HG02571 (cell line): Measurements from ENCODE around the gene MRC2.

Source experiments
- ATAC-seq: cut with Tn5 transposase; IDR thresholded peaks from one replicate; pipeline ENCODE4 v1.9.1; 2021; ENCODE audit warnings: mild to moderate bottlenecking, moderate library complexity; ENCODE audit not compliant: unreplicated experiment

MRC2 gene

DNA sequence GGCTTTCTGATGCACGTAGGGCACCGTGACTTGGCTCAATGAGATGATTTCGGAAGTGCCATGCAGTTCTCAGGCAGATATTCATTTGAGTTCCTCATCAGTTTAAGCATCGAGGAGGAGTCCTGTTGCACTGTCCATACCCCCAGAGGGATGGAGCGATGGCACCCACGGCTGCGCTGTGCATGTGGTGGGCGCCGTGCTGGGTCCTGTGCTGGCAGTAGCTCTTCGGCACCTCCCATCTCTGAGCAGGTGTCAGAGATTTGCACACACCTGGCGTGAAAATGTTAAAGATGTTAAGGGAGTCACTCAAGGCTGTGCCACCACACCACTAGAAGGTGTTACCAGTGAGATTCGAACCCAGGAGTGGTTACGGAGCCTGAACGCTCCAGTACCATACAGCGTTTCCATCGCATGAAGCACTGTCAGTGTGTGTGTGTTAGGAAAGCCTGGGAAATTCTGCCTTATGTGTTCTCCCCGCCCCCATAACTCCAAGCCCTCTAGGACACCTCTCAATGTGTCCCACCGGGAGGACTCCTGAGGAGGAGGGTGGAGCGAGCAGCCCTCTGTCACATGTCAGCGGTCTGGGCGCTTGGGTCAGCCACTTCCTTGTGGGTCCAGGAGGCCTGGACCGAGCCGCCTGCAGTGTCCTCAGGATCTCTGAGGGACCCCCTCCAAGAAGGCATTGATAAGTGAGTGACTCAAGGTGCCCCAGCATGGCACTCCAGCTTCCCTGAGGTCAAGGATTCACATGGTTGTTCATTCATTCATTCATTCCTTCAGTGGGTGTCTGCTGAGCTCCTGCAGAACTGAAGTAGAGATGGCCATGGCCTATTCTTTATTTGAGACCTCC lies 3.8 kb downstream of the MRC2 start:
- no peak for ATAC-seq

DNA sequence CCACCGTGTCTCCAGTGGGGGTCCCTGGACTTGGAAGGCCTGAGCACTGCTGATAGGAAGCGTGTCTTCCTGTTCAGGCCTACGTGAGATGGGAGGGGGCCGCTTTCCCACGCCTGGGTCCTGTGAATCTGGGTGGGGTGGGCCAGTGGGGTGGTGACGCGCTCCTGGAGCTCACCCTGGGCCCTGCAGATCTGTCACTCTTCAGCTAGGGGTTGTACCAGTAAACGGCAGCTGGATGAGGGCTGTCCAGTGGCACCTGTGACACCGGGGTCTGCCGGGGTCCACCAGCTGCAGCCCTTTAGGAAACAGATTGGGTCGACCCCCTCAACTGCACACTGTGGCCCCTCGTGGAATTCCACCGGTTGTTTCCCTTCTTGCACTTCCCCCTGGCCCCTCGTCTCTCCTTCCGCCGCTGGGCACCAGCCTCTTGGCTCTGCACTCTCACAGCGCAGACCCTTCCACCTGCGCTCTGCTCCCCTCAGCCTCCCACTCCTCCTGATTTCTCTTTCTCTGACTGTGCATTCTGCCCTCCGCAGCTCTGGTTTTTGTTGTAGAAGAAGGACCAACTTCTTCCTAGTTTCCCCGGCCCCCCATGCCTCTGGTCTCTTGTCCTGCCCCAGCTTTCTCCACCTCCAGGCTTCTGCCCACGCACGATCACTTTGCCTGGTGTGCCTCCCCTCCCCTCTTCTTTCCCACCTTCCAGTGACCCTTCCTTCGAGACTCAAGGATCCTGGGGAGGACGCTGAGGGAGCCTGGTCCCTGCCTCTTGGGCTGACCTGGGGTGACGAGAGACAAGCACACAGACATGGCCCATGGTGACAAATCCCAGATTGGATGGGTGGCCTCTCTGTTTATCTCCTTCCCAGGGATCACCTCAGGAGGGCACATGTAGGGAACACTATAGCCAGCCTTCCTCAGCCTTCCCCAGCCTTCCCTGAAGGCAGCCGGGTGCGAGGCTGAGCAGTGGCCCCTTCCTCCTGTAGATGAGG lies 4.8 kb downstream of the MRC2 start:
- no peak for ATAC-seq

DNA sequence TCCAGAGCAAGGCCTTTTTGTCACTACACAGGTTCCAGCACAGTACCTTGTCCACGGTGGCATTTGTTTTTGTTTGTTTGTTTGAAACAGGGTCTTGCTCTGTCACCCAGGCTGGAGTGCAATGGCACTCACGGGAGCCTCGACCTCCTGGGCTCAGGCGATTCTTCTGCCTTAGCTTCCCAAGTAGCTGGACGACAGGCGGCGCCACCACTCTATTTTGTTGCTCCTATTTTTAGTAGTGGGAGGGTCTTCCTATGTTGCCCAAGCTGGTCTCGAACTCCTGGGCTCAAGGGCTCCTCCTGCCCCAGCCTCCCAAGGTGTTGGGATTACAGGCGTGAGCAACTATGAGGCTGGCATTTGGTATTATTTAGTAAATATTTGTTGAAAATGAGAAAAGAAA lies 10.3 kb downstream of the MRC2 start:
- no peak for ATAC-seq

DNA sequence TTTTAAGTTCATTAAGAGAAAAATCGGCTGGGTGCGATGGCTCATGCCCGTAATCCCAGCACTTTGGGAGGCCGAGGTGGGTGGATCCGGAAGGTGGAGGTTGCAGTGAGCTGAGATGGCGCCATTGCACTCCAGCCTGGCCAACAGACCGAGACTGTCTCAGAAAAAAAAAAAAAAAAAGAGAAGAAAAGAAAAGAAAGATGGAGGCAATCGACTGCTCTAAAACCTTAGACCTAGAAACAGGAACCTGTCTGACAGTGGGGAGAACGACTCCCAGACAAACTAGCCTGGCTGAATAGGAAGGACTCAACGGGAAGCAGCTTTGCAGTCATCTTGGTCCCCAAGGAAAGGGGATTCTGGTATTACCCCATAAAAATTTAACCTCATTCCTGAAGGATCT lies 13.7 kb downstream of the MRC2 start:
- ATAC-seq, result no peak

DNA sequence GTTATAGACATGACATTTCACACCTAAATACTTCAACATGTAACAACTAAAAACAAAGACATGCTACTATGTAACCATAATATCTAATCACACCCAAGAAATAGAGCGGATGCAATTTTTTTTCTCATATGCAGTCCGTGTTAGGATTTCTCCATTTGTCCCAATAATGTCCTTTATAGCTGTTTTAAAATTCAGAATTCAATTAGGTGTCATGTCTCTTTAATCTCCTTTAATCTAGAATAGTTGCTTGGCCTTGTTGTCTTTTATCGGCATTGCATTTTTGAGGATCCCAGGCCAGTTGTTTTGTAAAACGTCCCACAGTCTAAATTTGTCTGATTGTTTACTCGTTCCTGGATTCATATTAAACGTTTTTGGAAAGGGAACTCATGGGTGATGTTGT lies 14.5 kb downstream of the MRC2 start:
- ATAC-seq, result no peak

DNA sequence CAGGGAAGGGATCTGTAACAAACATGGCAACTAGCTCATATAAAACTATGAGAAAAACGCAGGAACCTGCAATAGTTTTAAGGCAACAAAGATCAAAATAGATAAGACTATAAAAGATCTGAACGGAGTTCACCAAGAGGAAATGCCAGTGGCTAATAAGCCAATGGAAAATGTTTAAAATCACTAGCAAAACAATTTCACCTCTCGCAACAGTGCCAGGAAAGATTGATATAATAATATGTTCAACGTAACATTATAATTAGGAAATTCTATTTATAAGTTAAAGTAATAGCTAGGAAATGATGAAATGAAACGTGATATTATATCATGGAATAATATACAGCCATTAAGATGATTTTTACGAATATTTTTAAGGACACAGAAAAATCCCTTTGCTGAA lies 16.0 kb downstream of the MRC2 start:
- ATAC-seq, result no peak

DNA sequence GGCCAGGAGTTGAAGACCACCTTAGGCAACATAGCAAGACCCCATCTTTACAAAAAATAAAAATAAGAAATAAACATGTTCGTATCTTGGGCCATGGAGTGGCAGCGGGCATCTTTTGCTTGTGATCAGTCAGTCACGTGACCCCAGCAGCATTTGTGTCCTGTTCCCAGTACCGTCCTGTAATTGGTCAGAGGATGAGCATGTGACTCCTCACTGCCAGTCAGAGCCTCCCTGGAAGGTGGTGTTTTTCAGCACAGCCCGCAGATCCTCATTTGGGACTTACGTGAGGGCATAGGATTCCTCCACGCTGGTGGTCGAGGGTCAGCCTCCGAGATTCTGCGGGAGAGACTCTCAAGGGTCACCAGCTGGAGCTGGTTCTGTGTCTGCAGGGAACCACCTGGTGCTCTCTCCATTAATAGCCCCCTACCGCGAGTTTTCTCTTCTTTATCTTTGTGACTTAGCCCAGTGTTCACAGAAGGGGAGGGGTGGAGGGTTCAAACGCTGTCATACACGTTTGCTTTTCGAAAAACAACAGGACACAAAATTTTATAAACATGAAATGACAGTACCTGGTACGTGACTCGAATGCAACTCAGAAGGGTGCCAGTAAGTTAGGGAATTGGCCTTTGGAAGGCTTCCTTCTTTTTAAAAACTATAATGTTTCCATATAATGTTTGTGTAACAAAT lies 17.2 kb downstream of the MRC2 start:
- ATAC-seq, result no peak

DNA sequence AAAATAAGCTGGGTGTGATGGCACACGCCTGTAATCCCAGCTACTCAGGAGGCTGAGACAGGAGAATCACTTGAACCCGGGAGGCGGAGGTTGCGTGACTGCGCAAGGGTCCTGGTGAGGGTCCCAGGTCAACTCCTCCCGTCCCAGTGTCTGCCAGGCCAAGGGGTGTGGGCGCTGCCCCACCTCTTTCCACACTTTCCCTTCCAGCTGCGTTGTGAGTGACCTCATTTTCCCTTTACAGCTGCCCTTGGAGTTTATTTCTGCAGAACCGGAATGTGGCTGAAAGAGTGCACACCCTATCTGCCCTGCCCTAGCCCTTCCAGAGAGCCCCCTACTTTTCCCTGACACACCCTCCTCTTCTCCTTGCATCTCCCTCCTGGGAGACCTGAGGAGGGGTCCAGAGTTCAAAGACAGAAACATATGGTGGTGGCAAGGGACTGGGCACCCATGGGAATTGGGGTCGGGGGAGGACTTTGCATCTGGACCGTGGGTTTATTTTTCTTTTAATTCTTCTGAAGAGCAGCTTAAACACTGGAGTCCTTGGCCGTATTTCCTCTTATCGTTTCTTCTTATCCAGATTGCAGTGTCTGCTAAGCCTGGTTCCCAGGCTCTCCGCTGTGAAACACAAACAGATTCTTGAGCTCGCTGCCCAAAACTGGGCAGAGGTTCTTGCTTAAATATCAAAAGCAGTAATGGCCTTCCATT lies 20.9 kb downstream of the MRC2 start:
- no peak for ATAC-seq

DNA sequence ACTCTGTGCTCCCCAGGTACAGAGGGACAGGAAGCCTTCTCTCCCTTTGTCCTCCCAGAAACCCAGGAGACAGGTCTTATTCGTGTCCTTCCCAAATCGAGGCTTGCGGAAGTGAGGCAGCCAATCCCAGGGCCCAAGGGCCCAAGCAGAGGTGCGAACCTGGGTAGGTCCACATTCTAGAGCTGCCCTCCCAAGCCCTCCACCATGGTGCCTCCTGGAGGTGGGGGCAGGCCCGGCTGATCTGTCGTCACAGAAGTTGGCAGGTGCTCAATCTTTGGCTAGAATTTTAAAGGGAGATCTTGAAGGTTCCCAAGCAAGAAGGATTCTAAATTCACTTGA lies 21.5 kb downstream of the MRC2 start:
- ATAC-seq, result no peak

DNA sequence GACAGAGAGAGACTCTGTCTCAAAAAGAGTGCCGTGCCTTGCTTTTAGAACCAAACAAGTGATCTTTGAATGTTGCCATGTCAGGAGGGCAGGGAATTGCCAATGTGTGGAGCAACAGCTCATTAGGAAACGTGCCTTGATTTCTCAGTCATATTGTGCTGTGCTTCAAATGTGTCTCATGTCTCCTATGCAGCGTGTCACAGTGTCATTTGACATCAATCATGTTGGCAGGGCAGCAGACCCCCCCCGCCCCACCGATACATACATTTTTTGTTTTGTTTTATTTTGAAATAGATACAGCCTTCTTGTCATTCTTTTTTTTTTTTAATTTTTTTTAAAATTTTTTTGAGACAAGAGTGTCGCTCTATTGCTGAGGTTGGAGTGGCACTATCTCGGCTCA lies 22.1 kb downstream of the MRC2 start:
- ATAC-seq, result no peak

DNA sequence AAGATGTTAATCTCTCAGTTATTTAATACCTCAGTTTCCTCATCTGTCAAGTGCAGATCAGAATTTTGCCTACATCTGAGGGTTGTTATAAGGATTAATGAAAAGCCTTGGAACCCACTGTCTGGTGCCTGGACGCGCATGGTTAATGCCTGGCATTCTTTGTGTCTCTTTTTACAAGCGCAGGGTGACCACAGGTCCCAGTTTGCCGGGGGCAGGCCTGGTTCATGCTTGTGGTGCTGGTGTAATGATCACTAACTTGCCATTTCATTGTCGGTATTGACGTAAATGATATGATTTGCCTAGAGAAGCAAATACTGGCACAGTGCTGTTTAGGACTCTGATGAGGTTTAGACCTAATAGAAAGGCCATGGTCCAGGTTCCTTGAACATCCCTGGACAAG lies 23.1 kb downstream of the MRC2 start:
- no peak for ATAC-seq

DNA sequence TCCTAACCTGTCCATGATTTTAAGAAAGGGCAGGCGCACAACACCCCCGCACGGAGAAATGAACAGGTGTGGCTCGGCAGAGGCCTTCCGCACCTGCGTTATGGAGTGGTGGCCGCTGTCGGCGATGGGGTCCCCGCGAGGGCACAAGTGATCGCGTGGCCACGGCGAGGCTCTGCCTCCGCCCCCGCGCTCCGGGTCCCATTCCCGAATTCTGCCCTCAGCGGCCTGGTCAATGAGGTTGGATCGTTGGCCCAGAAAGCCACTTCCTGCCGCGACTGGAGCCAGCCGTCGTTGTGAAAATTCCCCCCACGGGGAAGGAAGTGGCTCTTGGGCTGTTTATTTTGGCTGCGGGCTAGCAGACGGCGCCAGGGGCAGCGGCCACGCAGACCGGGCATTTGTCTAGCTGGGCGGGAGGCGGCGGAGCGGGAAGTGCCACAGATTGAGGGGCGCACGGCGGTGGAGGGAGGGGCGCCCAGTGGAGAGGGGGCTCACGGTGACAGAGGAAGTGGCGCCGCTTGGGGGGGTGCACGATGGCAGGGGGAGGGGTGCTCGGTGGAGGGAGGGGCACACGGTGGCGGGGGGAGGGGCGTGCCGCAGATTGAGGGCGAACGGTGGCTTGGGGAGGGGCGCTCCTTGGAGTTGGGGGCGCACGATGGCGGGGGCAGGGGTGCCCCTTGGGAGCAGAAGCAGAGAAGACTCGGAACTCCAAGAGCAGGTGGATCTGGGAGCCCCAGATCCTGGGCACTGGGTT lies 25.0 kb downstream of the MRC2 start:
- ATAC-seq, result no peak

DNA sequence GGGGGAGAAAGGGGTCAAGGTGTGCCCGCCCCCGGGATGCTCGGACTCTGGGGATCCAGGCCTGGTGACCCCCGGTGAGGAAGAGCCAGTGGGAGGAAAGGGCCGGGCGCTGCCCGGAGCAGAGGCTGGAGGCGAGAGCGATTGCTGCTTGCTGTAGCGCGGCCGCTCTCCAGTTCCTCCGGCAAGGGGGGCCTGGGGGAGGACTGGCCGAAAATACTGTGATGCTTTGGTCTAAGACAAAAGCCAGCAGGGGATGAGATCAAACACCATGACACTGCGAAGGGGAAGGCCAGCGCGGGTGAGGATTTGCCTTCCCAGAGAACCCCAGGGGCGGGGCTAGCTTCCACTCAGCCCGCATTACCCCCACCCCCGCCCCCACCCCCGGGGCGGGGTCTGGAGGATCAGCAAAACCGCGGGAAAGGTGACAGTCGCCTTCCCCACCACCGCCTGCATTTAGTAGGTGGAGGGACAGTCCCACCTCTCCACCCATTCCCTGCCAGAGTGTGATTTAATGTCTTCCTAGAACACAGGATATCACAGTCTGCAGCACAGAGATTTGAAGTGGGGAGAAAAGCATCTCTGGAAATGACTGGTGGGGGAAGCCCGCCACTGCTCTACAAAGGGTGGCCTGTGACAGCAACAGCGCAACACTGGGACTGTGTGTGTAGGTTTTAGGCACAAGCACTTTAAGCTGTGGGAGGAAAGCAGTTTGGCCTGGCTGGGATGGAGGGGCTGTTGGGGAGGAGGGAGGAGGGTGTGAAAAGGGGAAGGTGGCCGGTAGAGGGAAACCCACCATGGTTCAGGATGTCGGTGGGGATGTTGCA lies 25.7 kb downstream of the MRC2 start:
- peak; percentile 88 for ATAC-seq

DNA sequence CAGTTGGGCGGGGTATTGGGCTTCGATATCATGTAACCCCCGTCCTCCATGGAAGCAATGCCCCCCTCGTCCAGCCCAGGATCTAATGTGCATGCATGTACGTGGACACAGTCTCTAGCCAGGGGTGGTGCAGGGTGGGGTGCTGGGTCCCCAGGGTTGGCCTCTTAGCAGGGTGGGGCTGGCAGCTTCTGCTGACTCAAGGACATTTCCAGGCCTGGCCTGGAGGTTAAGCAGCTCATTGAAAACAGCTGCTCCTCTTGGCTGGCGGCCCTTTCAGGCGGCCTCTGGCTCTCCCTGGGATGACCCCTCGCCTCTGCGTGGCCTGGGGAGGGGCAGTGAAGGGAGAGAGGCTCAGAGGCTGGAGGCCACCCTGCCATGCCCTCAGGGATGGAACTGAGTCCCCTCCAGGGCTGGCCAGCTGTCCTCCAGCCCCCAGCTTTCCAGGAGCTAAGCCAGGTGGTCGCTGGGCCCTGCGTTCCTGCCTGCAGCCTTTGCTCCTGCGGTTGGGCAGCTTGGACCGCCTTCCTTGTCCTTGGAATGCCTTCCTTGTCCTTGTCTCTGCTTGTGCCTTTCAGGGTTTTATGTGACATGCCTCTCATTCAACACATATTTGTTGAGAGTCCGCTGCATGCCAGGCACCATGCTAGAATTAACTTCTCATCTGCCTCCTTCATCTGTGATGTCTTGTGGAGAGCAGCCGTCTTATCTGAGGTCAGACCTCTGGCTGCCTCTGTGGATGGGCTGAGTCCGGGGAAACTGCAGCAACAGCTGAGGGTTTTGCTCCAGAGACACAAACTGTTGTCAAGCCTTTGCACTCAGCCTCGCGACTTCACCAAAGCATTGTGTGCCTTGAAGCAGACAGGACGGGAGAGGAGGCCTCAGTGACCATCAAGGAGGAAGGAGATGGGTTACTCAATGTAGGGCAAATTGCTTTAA lies 26.6 kb downstream of the MRC2 start:
- ATAC-seq, result no peak

DNA sequence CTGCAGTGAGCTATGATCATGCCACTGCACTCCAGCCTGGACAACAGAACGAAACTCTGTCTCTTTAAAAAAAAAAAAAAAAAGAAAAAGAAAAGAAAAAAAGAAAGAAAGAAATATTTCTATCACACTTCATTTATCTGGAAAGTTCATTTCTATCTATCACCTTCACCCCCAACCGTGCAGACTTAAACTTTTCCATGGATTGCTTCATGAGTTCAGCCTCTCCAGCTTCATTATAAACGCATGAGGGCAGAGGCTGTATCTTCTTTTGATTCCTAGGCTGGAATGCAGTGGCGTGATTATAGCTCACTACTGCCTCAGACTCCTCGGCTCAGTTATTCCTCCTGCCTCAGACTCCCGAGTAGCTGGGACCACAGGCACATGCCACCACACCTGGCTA lies 28.2 kb downstream of the MRC2 start:
- ATAC-seq, result no peak

DNA sequence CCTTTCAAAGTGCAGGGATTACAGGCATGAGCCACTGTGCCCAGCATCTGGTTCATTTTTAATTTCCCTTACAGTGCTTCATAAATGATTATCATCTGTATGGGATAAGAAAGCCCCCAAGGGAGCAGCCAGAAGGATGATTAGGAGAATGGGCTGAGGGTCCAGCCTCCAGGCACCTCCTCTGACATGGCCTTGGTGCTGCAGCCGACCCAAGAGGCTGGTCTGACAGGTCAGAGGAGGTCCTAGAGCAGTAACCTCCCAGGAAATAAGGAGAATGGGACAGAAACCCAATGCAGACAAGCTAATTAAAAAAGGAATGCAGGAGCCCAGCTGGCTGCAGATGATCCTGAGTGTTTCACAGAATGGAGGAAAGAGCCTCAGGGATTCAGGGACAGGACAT lies 29.0 kb downstream of the MRC2 start:
- ATAC-seq, result no peak

DNA sequence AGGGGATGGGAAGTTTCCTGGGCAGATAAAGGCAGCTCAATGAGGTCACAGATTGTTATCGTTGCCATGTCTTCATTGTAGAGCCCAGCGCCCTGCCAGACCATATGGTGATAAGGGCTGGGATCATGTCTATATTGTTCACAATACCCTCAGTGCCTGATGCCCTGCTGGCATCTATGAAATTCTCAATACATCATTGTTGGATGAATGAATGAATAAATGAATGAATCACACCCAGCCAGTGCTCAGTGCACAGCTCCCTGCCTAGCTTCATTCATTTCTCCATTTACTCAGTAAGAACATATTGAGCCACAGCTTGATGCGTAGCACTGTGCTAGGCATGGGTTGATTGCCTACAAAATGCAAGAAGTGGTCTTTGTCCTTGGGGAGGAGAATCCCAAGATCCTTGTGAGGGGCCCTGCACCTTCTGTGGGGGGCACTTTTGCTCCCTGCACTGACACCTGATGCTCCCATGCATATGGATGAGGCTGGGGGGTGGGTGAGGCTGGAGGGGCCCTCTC lies 29.7 kb downstream of the MRC2 start:
- no peak for ATAC-seq

DNA sequence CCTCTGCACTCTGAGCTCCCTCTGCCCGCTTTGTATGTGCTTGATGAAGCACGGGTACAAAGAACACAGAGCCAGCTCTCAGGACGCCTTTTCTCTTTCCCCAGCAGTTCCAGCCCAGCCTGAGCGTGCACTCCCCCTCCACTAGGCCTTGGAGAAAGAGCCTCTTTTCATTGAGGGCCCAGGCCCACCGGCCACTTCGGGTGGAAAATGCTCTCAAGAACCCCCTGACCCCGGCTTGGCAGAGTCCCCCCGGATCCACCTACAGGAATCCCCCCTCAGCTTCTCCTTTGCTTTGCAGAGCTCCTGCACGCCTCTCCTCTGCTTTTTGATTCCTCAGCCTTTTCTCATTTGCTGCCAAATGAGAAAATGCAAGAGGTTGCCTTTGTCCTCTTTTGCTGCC lies 30.2 kb downstream of the MRC2 start:
- no peak for ATAC-seq
